Measurements from ENCODE around the gene KDELR1.
A peak's percentile ranks its signal among the peaks of the same experiment; 100 is the strongest.

Gene KDELR1

GRCh38 chr19:48342414-48342738 is 49.0 kb downstream of the KDELR1 start:
- DNase-seq (ENCODE audit: low spot score) = no peak

GRCh38 chr19:48341515-48342413 is 49.6 kb downstream of the KDELR1 start:
- DNase-seq (ENCODE audit: low spot score) = no peak

GRCh38 chr19:48340995-48341394 is 50.4 kb downstream of the KDELR1 start:
- no peak for DNase-seq (ENCODE audit: low spot score)

- no peak for DNase-seq (ENCODE audit: low spot score)
Observed at GRCh38 chr19:48338802-48339503, 52.4 kb downstream of the KDELR1 start.

GRCh38 chr19:48338253-48338755 is 53.0 kb downstream of the KDELR1 start:
- no peak for DNase-seq (ENCODE audit: low spot score)

GRCh38 chr19:48333467-48334384 is 57.6 kb downstream of the KDELR1 start:
- peak; percentile 95 for DNase-seq (ENCODE audit: low spot score)

GRCh38 chr19:48332662-48333466 is 58.5 kb downstream of the KDELR1 start:
- DNase-seq (ENCODE audit: low spot score) = peak; percentile 91

Measured in RKO (cell line).